LNCaP clone FGC (cell line): ENCODE results near the gene FRAS1.

ENCODE experiments used
- DNase-seq: peaks from one replicate; pipeline ENCODE4 v3.0.0-alpha.2; 2011; ENCODE audit warnings: low read depth
- H3K4me3 ChIP-seq: 2 replicates; pipeline ENCODE4 v1.5.1; 2011; ENCODE audit warnings: mild to moderate bottlenecking, low read depth, low read length, control low read depth
- CTCF ChIP-seq: IDR thresholded peaks from 2 replicates; pipeline ENCODE4 v1.5.1; 2012; ENCODE audit warnings: mild to moderate bottlenecking; ENCODE audit not compliant: control insufficient read depth, insufficient read depth; ENCODE audit errors: extremely low read depth

The FRAS1 gene

GRCh38 chr4:78529569-78530209, 472.6 kb downstream of the FRAS1 start:
- no peak for TF ChIP-seq CTCF
- no peak for DNase-seq
- no peak overlapping the region for H3K4me3 ChIP-seq

GRCh38 chr4:78532046-78532445, 474.9 kb downstream of the FRAS1 start:
- no peak overlapping the region for H3K4me3 ChIP-seq
- TF ChIP-seq CTCF = no peak
- no peak for DNase-seq

- no peak overlapping the region for H3K4me3 ChIP-seq
- DNase-seq = no peak
- no peak for TF ChIP-seq CTCF
These were observed 476.7 kb downstream of the FRAS1 start for GRCh38 chr4:78533854-78534253.

- DNase-seq = no peak
- no peak overlapping the region for H3K4me3 ChIP-seq
- no peak for TF ChIP-seq CTCF
These were observed 477.3 kb downstream of the FRAS1 start for GRCh38 chr4:78534286-78534955.

GRCh38 chr4:78542373-78542772, 485.2 kb downstream of the FRAS1 start:
- no peak for TF ChIP-seq CTCF
- no peak overlapping the region for H3K4me3 ChIP-seq
- no peak for DNase-seq

- no peak for DNase-seq
- H3K4me3 ChIP-seq = no peak overlapping the region
- TF ChIP-seq CTCF = no peak
These were observed 486.5 kb downstream of the FRAS1 start for GRCh38 chr4:78543424-78544125.

- no peak overlapping the region for H3K4me3 ChIP-seq
- DNase-seq = peak; percentile 47
- no peak for TF ChIP-seq CTCF
These were observed 487.6 kb downstream of the FRAS1 start for GRCh38 chr4:78544678-78545077.
